ENCODE measurements around the gene TRPM5.

TRPM5 gene

GRCh38 chr11:2468363-2469235 is 24.3 kb upstream of the TRPM5 start:
- DNase-seq = no peak

- no peak for DNase-seq
Measured at GRCh38 chr11:2467695-2468055, 23.4 kb upstream of the TRPM5 start.

GRCh38 chr11:2466869-2467694 is 22.8 kb upstream of the TRPM5 start:
- DNase-seq = peak; percentile 55 to 69

GRCh38 chr11:2466069-2466801 is 21.9 kb upstream of the TRPM5 start:
- no peak for DNase-seq

- no peak for DNase-seq
Measured at GRCh38 chr11:2465202-2466068, 21.1 kb upstream of the TRPM5 start.

GRCh38 chr11:2464451-2465165 is 20.3 kb upstream of the TRPM5 start:
- DNase-seq = no peak

GRCh38 chr11:2463766-2464277 is 19.5 kb upstream of the TRPM5 start:
- no peak for DNase-seq

GRCh38 chr11:2462986-2463765 is 18.9 kb upstream of the TRPM5 start:
- DNase-seq = no peak

GRCh38 chr11:2462543-2462985 is 18.2 kb upstream of the TRPM5 start:
- DNase-seq = no peak

GRCh38 chr11:2461956-2462542 is 17.7 kb upstream of the TRPM5 start:
- no peak for DNase-seq

GRCh38 chr11:2461253-2461955 is 17.1 kb upstream of the TRPM5 start:
- no peak for DNase-seq

GRCh38 chr11:2460540-2461252 is 16.4 kb upstream of the TRPM5 start:
- no peak for DNase-seq

- DNase-seq = no peak
Measured at GRCh38 chr11:2459796-2460531, 15.7 kb upstream of the TRPM5 start.

GRCh38 chr11:2459016-2459725 is 14.9 kb upstream of the TRPM5 start:
- no peak for DNase-seq

GRCh38 chr11:2458321-2458720 is 14.0 kb upstream of the TRPM5 start:
- DNase-seq = no peak

GRCh38 chr11:2453436-2453835 is 9.1 kb upstream of the TRPM5 start:
- no peak for DNase-seq

GRCh38 chr11:2452321-2453012 is 8.2 kb upstream of the TRPM5 start:
- no peak for DNase-seq
